ENCODE measurements around the gene FXR2. TPM values are rescaled to one million over a fixed set of nuclear protein-coding genes. Genes with fewer than 3 reads are reported as not detected.

FXR2 gene
- total RNA-seq, 1 donor from 2014 or later: 37.9 TPM

DNA sequence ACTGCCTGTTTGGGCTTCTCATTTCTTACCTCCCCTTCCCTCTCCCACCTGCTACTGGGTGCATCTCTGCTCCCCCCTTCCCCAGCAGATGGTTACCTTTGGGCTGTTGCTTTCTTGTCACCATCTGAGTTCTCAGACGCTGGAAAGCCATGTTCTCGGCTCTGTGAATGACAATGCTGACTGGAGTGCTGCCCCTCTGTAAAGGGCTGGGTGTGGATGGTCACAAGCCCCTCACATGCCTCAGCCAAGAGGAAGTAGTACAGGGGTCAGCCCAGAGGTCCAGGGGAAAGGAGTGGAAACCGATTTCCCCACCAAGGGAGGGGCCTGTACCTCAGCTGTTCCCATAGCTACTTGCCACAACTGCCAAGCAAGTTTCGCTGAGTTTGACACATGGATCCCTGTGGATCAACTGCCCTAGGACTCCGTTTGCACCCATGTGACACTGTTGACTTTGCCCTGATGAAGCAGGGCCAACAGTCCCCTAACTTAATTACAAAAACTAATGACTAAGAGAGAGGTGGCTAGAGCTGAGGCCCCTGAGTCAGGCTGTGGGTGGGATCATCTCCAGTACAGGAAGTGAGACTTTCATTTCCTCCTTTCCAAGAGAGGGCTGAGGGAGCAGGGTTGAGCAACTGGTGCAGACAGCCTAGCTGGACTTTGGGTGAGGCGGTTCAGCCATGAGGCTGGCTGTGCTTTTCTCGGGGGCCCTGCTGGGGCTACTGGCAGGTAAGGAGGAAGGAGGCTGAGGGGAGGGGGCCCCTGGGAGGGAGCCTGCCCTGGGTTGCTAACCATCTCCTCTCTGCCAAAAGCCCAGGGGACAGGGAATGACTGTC lies 35.5 kb downstream of the FXR2 start, which contains the start of gene CD68:
TSS of gene CD68 (plus strand) at position 638 of the 833 bp plus-strand sequence. CDS start at position 678, 40 bp downstream.
- Mint-ChIP-seq H3K4me3 (ENCODE audit: unreplicated experiment) (peak within 1 kb of the TSS; percentile 72), H3K27me3 (ENCODE audit: unreplicated experiment) (peaks cover 19% of the 10 kb centered on the region), H3K4me1 (ENCODE audit: unreplicated experiment) (peaks cover 77% of the 10 kb centered on the region), H3K27ac (ENCODE audit: unreplicated experiment) (peak within 1 kb of the TSS; percentile 95), H3K9me3 (ENCODE audit: unreplicated experiment) (no peaks in the 10 kb centered on the region), H3K36me3 (ENCODE audit: low read depth, unreplicated experiment) (peaks cover 68% of the 10 kb centered on the region)
- no peak for DNase-seq (ENCODE audit: low spot score)
- TF ChIP-seq, protein P1, sequence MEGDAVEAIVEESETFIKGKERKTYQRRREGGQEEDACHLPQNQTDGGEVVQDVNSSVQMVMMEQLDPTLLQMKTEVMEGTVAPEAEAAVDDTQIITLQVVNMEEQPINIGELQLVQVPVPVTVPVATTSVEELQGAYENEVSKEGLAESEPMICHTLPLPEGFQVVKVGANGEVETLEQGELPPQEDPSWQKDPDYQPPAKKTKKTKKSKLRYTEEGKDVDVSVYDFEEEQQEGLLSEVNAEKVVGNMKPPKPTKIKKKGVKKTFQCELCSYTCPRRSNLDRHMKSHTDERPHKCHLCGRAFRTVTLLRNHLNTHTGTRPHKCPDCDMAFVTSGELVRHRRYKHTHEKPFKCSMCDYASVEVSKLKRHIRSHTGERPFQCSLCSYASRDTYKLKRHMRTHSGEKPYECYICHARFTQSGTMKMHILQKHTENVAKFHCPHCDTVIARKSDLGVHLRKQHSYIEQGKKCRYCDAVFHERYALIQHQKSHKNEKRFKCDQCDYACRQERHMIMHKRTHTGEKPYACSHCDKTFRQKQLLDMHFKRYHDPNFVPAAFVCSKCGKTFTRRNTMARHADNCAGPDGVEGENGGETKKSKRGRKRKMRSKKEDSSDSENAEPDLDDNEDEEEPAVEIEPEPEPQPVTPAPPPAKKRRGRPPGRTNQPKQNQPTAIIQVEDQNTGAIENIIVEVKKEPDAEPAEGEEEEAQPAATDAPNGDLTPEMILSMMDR (IDR thresholded peaks at IDR 0.05; ENCODE audit: unreplicated experiment): no peak

DNA sequence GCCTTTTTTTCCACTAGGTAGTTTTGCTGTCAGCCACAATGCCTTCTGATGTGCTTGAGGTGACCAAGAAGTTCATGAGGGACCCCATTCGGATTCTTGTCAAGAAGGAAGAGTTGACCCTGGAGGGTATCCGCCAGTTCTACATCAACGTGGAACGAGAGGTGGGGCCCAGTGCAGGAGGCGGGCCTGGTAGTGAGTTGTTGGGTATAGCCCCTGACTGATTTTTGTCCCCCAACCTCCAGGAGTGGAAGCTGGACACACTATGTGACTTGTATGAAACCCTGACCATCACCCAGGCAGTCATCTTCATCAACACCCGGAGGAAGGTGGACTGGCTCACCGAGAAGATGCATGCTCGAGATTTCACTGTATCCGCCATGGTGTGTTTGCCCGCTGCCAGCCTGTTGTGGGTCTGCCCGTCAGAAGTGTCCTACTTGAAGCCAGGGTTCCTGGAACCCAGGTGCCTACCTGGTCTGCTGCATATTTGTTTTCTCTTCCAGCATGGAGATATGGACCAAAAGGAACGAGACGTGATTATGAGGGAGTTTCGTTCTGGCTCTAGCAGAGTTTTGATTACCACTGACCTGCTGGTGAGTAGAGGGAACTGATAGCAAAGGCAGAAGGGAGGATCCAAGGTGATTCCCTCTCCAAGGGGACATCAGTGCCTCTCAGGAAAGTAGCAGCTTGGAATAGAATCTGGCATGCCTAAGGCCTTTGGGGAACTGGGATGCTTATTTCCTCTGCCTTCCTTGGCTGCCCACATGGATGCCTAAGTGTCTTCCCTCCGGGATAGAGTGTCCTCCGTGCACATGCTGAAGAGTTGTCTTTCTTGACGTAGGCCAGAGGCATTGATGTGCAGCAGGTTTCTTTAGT lies 37.1 kb downstream of the FXR2 start:
- Mint-ChIP-seq H3K36me3 (ENCODE audit: low read depth, unreplicated experiment) (peaks cover 64% of the 10 kb centered on the region), H3K4me1 (ENCODE audit: unreplicated experiment) (peaks cover 71% of the 10 kb centered on the region), H3K9me3 (ENCODE audit: unreplicated experiment) (no peaks in the 10 kb centered on the region), H3K27ac (ENCODE audit: unreplicated experiment) (peak overlapping the region; percentile 53), H3K4me3 (ENCODE audit: unreplicated experiment) (peak overlapping the region; percentile 62), H3K27me3 (ENCODE audit: unreplicated experiment) (peaks cover 13% of the 10 kb centered on the region)
- DNase-seq (ENCODE audit: low spot score): no peak
- TF ChIP-seq, protein P1 (IDR thresholded peaks at IDR 0.05; ENCODE audit: unreplicated experiment): no peak

DNA sequence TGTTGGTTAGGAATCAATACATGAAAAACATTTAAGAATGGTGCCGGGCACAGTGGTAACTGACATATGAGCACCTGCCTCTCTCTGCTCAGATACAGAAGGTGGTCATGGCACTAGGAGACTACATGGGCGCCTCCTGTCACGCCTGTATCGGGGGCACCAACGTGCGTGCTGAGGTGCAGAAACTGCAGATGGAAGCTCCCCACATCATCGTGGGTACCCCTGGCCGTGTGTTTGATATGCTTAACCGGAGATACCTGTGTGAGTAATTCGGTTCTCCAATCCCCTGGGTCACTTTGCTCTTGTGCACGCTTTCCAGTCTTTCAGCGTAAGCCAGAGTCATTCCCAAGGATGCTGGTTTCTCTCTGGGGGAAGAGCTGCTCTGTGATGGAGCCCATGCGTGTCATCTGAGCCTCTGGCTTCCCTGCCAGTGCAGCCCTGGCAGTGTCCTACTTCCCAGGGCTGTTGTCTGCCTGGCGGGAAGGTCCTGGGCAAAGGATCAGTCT lies 38.2 kb downstream of the FXR2 start:
- no peaks in the 10 kb centered on the region for H3K9me3 Mint-ChIP-seq (ENCODE audit: unreplicated experiment)
- peak overlapping the region; percentile 1 for H3K27ac Mint-ChIP-seq (ENCODE audit: unreplicated experiment)
- H3K27me3 Mint-ChIP-seq (ENCODE audit: unreplicated experiment): peaks cover 13% of the 10 kb centered on the region
- DNase-seq (ENCODE audit: low spot score): no peak
- peaks cover 73% of the 10 kb centered on the region for H3K36me3 Mint-ChIP-seq (ENCODE audit: low read depth, unreplicated experiment)
- peaks cover 74% of the 10 kb centered on the region for H3K4me1 Mint-ChIP-seq (ENCODE audit: unreplicated experiment)
- TF ChIP-seq, protein P1 (IDR thresholded peaks at IDR 0.05; ENCODE audit: unreplicated experiment): no peak
- peak overlapping the region; percentile 62 for H3K4me3 Mint-ChIP-seq (ENCODE audit: unreplicated experiment)

DNA sequence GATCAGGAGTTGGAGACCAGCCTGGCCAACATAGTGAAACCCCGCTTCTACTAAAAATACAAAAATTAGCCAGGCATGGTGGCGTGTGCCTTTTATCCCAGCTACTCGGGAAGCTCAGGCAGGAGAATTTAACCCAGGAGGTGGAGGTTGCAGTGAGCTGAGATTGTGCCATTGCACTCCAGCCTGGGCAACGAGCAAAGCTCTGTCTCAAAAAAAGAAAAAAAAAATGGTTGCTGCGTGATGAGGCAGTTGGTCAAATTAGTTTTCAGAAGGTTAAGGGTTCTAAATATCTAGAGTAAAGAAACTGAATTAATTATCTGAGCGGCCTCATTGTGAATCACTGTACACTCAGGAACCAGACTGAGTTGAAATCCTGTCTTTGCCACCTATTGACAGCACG lies 38.7 kb downstream of the FXR2 start:
- Mint-ChIP-seq H3K4me3 (ENCODE audit: unreplicated experiment) (peak overlapping the region; percentile 78), H3K36me3 (ENCODE audit: low read depth, unreplicated experiment) (peaks cover 74% of the 10 kb centered on the region), H3K9me3 (ENCODE audit: unreplicated experiment) (no peaks in the 10 kb centered on the region), H3K27me3 (ENCODE audit: unreplicated experiment) (peaks cover 14% of the 10 kb centered on the region), H3K4me1 (ENCODE audit: unreplicated experiment) (peaks cover 74% of the 10 kb centered on the region), H3K27ac (ENCODE audit: unreplicated experiment) (peak overlapping the region; percentile 58)
- no peak for DNase-seq (ENCODE audit: low spot score)
- TF ChIP-seq, protein P1 (IDR thresholded peaks at IDR 0.05; ENCODE audit: unreplicated experiment): no peak

All from endothelial cell (in vitro differentiated cells).